GM23338 (cell line): Measurements from ENCODE around the gene YTHDF1.

Experiments
- CTCF ChIP-seq, 2 experiments: fragments of 200-600 bp in 1 of 2; sonication (generic) in 1 of 2; conservative IDR thresholded peaks; 2 replicates each; pipeline versions ENCODE4 v1.5.1 to v1.6.1; 2016 to 2017; ENCODE audit warnings: antibody characterized with exemption in 2 of 2, low read depth in 2 of 2, mild to moderate bottlenecking in 2 of 2, moderate library complexity in 1 of 2
- EZH2phosphoT487 ChIP-seq: fragments of 200-600 bp; sonication (generic); IDR thresholded peaks from one replicate; pipeline ENCODE4 v1.8.1; 2018; ENCODE audit warnings: antibody characterized with exemption; ENCODE audit not compliant: unreplicated experiment

GRCh38 chr20:63253438-63254231 is 37.7 kb upstream of the YTHDF1 start:
- TF ChIP-seq EZH2phosphoT487 (no peak), CTCF (conservative IDR thresholded peaks at IDR 0.05; ENCODE audit: low read depth in 2 of 2) (no peak)
